ENCODE results near the gene CFAP107. TPM values are rescaled to one million over a fixed set of nuclear protein-coding genes. Genes with fewer than 3 reads are reported as not detected.

The CFAP107 gene
- total and polyA plus RNA-seq, 8 donors = 0.19 to 0.92 (median 0.26) TPM; not detected in 5

DNA sequence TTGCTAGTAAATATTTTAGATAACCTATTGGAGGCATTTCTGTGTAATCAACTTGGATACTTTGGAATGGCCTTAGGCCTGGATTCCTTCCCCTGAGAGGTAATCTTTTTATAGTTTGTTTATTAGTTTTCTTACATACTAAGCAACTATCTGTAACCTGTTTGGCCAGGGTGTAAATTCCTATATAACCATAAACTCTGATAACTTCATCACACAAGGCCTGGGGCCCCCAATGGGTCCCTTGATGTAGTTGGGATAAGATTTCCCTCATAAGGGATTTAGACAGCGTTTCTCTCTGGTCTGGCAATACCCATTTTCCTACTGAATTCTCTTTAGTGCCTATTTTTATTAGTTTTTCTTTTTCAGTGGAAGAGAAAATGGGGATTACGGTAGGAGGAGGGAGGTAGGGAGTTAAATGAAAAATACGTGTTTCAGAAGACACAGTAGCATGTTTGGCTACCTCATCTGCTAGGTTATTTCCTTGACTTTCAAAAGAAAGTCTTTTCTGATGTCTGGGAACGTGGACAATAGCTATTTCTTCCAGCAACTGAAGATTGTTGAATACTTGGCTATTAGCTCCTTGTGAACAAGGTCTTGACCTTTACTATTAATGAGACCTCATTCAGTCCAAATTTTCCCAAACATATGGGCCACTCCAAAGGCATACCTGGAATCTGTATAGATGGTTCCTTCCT is 37.5 kb upstream of the CFAP107 start:
- 65 to 73% methylated on average over 4 of the region's 4 CpGs for WGBS, 2 donors
- no peak for FAIRE-seq
- DNase-seq = no peak
- TF ChIP-seq, protein P1, sequence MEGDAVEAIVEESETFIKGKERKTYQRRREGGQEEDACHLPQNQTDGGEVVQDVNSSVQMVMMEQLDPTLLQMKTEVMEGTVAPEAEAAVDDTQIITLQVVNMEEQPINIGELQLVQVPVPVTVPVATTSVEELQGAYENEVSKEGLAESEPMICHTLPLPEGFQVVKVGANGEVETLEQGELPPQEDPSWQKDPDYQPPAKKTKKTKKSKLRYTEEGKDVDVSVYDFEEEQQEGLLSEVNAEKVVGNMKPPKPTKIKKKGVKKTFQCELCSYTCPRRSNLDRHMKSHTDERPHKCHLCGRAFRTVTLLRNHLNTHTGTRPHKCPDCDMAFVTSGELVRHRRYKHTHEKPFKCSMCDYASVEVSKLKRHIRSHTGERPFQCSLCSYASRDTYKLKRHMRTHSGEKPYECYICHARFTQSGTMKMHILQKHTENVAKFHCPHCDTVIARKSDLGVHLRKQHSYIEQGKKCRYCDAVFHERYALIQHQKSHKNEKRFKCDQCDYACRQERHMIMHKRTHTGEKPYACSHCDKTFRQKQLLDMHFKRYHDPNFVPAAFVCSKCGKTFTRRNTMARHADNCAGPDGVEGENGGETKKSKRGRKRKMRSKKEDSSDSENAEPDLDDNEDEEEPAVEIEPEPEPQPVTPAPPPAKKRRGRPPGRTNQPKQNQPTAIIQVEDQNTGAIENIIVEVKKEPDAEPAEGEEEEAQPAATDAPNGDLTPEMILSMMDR (IDR thresholded peaks at IDR 0.05) = no peak
- Histone ChIP-seq H3K36me3 (no peaks in the 10 kb centered on the region), H3K27me3 (no peaks in the 10 kb centered on the region), H3K9me3 (no peaks in the 10 kb centered on the region), H3K4me3 (no peak overlapping the region), H3K27ac (no peak overlapping the region), H3K4me1 (no peaks in the 10 kb centered on the region)
- intact Hi-C loops (cut with DNase I) = no loop called here
- ATAC-seq = no peak

- Histone ChIP-seq H3K27me3 (no peaks in the 10 kb centered on the region), H3K4me3 (no peak overlapping the region), H3K9me3 (no peaks in the 10 kb centered on the region), H3K36me3 (no peaks in the 10 kb centered on the region), H3K4me1 (no peaks in the 10 kb centered on the region), H3K27ac (no peak overlapping the region)
- WGBS, 2 donors = 19 to 24% methylated on average over 1 of the region's 1 CpG
- DNase-seq (no peak), FAIRE-seq (no peak), ATAC-seq (no peak)
- intact Hi-C loops (cut with DNase I) = no loop called here
- TF ChIP-seq, protein P1 (IDR thresholded peaks at IDR 0.05) = no peak
Observed at GRCh38 chr1:12709091-12709491, 36.9 kb upstream of the CFAP107 start.

DNA sequence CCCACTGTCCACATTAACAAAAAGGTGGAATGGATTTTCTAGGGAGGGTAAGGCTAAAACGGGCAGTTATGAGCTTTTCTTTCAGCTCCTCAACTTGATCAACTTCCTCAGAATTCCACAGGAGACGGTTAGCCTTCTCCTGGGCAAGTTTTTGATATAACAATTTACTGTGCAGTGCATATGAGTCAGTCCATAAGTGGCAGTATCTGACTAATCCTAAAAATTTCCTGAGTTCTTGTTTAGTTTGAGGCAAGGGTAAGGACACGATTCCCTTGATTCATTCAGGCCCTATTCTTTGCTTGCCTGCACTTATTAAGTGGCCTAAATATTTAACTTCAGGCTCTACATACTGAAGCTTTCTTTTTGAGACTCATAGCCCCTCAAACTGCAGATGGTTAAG is 36.3 kb upstream of the CFAP107 start:
- no peaks in the 10 kb centered on the region for H3K9me3 ChIP-seq
- no peak overlapping the region for H3K4me3 ChIP-seq
- ATAC-seq (no peak), DNase-seq (no peak), FAIRE-seq (no peak)
- no peaks in the 10 kb centered on the region for H3K27me3 ChIP-seq
- H3K36me3 ChIP-seq = no peaks in the 10 kb centered on the region
- WGBS, 2 donors = 63 to 66% methylated on average over 3 of the region's 3 CpGs
- no peaks in the 10 kb centered on the region for H3K4me1 ChIP-seq
- TF ChIP-seq, protein P1 (IDR thresholded peaks at IDR 0.05) = no peak
- H3K27ac ChIP-seq = no peak overlapping the region
- intact Hi-C loops (cut with DNase I) = no loop called here

- FAIRE-seq (no peak), DNase-seq (no peak), ATAC-seq (no peak)
- no peaks in the 10 kb centered on the region for H3K4me1 ChIP-seq
- H3K27me3 ChIP-seq = no peaks in the 10 kb centered on the region
- H3K4me3 ChIP-seq = no peak overlapping the region
- intact Hi-C loops (cut with DNase I) = no loop called here
- no peaks in the 10 kb centered on the region for H3K9me3 ChIP-seq
- H3K36me3 ChIP-seq = no peaks in the 10 kb centered on the region
- H3K27ac ChIP-seq = no peak overlapping the region
- 55 to 58% methylated on average over 3 of the region's 3 CpGs for WGBS, 2 donors
- TF ChIP-seq, protein P1 (IDR thresholded peaks at IDR 0.05) = no peak
Observed at GRCh38 chr1:12711536-12711935, 34.5 kb upstream of the CFAP107 start.

GRCh38 chr1:12712076-12712475 is 33.9 kb upstream of the CFAP107 start:
- ATAC-seq = no peak
- Histone ChIP-seq H3K4me1 (no peaks in the 10 kb centered on the region), H3K27me3 (no peaks in the 10 kb centered on the region), H3K36me3 (no peaks in the 10 kb centered on the region), H3K27ac (no peak overlapping the region), H3K4me3 (no peak overlapping the region), H3K9me3 (no peaks in the 10 kb centered on the region)
- intact Hi-C loops (cut with DNase I) = no loop called here
- FAIRE-seq = no peak
- 80 to 84% methylated on average over 1 of the region's 1 CpG for WGBS, 2 donors
- no peak for DNase-seq
- TF ChIP-seq, protein P1 (IDR thresholded peaks at IDR 0.05) = no peak
